ENCODE results near the gene VPS9D1.

- TF ChIP-seq, protein P1, sequence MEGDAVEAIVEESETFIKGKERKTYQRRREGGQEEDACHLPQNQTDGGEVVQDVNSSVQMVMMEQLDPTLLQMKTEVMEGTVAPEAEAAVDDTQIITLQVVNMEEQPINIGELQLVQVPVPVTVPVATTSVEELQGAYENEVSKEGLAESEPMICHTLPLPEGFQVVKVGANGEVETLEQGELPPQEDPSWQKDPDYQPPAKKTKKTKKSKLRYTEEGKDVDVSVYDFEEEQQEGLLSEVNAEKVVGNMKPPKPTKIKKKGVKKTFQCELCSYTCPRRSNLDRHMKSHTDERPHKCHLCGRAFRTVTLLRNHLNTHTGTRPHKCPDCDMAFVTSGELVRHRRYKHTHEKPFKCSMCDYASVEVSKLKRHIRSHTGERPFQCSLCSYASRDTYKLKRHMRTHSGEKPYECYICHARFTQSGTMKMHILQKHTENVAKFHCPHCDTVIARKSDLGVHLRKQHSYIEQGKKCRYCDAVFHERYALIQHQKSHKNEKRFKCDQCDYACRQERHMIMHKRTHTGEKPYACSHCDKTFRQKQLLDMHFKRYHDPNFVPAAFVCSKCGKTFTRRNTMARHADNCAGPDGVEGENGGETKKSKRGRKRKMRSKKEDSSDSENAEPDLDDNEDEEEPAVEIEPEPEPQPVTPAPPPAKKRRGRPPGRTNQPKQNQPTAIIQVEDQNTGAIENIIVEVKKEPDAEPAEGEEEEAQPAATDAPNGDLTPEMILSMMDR (IDR thresholded peaks at IDR 0.05) = no peak
- TF ChIP-seq EP300 (IDR thresholded peaks at IDR 0.05) = no peak
- TF ChIP-seq POLR2AphosphoS5 (IDR thresholded peaks at IDR 0.05) = no peak
Measured at GRCh38 chr16:89711601-89712273, 9.0 kb downstream of the VPS9D1 start.

Measured in gastroesophageal sphincter (tissue), 3 donors.